Mesendoderm (in vitro differentiated cells): Measurements from ENCODE around the gene PIK3AP1.

ENCODE experiments used
- DNase-seq: peaks from one replicate; pipeline ENCODE4 v3.0.0; 2013
- H2AK5ac ChIP-seq: 2 replicates; pipeline ENCODE4 v1.6.1; 2013; ENCODE audit warnings: low read length, inconsistent platforms
- H2BK120ac ChIP-seq: 2 replicates; pipeline ENCODE4 v1.6.1; 2013; ENCODE audit warnings: low read depth, mild to moderate bottlenecking, low read length, moderate library complexity, mixed read lengths
- H2BK15ac ChIP-seq: replicated peaks from 2 replicates; pipeline ENCODE4 v1.6.1; 2013; ENCODE audit warnings: low read depth, mild to moderate bottlenecking, moderate library complexity
- H2BK5ac ChIP-seq: 2 replicates; pipeline ENCODE4 v1.6.1; 2013; ENCODE audit warnings: low read length, inconsistent platforms
- H3K18ac ChIP-seq: 2 replicates; pipeline ENCODE4 v1.6.1; 2013; ENCODE audit warnings: mild to moderate bottlenecking, low read length, mixed read lengths
- H3K23ac ChIP-seq: one replicate; pipeline ENCODE4 v1.6.1; 2013; ENCODE audit warnings: low read length
- H3K27ac ChIP-seq: 2 replicates; pipeline ENCODE4 v1.5.1; 2013; ENCODE audit warnings: low read depth, mild to moderate bottlenecking, inconsistent platforms, low read length, moderate library complexity
- H3K27me3 ChIP-seq: 2 replicates; pipeline ENCODE4 v1.6.1; 2013; ENCODE audit warnings: low read length, control low read depth, mild to moderate bottlenecking, inconsistent platforms; ENCODE audit not compliant: insufficient read depth, poor library complexity
- H3K36me3 ChIP-seq: 2 replicates; pipeline ENCODE4 v1.6.1; 2013; ENCODE audit warnings: low read length, inconsistent platforms; ENCODE audit not compliant: control insufficient read depth, insufficient read depth
- H3K4ac ChIP-seq: one replicate; pipeline ENCODE4 v1.6.1; 2013; ENCODE audit warnings: low read depth, mild to moderate bottlenecking, low read length, moderate library complexity
- H3K4me1 ChIP-seq: 2 replicates; pipeline ENCODE4 v1.6.1; 2013; ENCODE audit warnings: low read depth, low read length, inconsistent platforms; ENCODE audit not compliant: control insufficient read depth
- H3K4me2 ChIP-seq: 2 replicates; pipeline ENCODE4 v1.6.1; 2013; ENCODE audit warnings: low read length
- H3K4me3 ChIP-seq: 2 replicates; pipeline ENCODE4 v1.5.1; 2013; ENCODE audit warnings: mild to moderate bottlenecking, low read length
- H3K56ac ChIP-seq: one replicate; pipeline ENCODE4 v1.6.1; 2013; ENCODE audit warnings: low read length
- H3K79me1 ChIP-seq: 2 replicates; pipeline ENCODE4 v1.6.1; 2013; ENCODE audit warnings: low read length, inconsistent platforms
- H3K79me2 ChIP-seq: 2 replicates; pipeline ENCODE4 v1.6.1; 2013; ENCODE audit warnings: mild to moderate bottlenecking, low read length; ENCODE audit not compliant: control insufficient read depth, insufficient read depth
- H3K9ac ChIP-seq: 2 replicates; pipeline ENCODE4 v1.6.1; 2013; ENCODE audit warnings: low read length, inconsistent platforms
- H4K5ac ChIP-seq: one replicate; pipeline ENCODE4 v1.6.1; 2013; ENCODE audit warnings: low read length
- H4K8ac ChIP-seq: one replicate; pipeline ENCODE4 v1.6.1; 2013; ENCODE audit warnings: low read depth, mild to moderate bottlenecking, control low read depth, low read length, moderate library complexity
- WGBS: extraction: QIAGEN DNeasy Blood & Tissue Kit; methylation state at CpG from one replicate; pipeline ENCODE4 v1.1.7; 2013; ENCODE audit warnings: low lambda C conversion rate, missing lambda C conversion rate; ENCODE audit not compliant: insufficient coverage; ENCODE audit errors: extremely low coverage; 5-methylcytosine and 5-hydroxymethylcytosine counted together

Gene PIK3AP1

GRCh38 chr10:96613576-96613975 is 106.7 kb downstream of the PIK3AP1 start:
- WGBS = no CpG with 5 or more reads among the region's 3 CpGs
- no peak overlapping the region for H3K4me2 ChIP-seq
- no peak overlapping the region for H2BK120ac ChIP-seq
- no peak overlapping the region for H2AK5ac ChIP-seq
- H3K56ac ChIP-seq = no peak overlapping the region
- H3K9ac ChIP-seq = no peak overlapping the region
- H3K79me1 ChIP-seq = no peaks in the 10 kb centered on the region
- H2BK5ac ChIP-seq = no peak overlapping the region
- no peak overlapping the region for H3K18ac ChIP-seq
- no peak for DNase-seq
- H2BK15ac ChIP-seq = no peak overlapping the region
- H3K79me2 ChIP-seq = no peaks in the 10 kb centered on the region
- no peaks in the 10 kb centered on the region for H3K36me3 ChIP-seq
- no peaks in the 10 kb centered on the region for H3K4me1 ChIP-seq
- no peak overlapping the region for H4K8ac ChIP-seq
- H3K23ac ChIP-seq = no peak overlapping the region
- H4K5ac ChIP-seq = no peak overlapping the region
- H3K4me3 ChIP-seq = no peak overlapping the region
- no peak overlapping the region for H3K27ac ChIP-seq
- no peaks in the 10 kb centered on the region for H3K27me3 ChIP-seq
- H3K4ac ChIP-seq = no peak overlapping the region

- H3K23ac ChIP-seq = no peak overlapping the region
- H2BK15ac ChIP-seq = no peak overlapping the region
- no peak overlapping the region for H3K9ac ChIP-seq
- H2AK5ac ChIP-seq = no peak overlapping the region
- no peaks in the 10 kb centered on the region for H3K79me1 ChIP-seq
- H4K8ac ChIP-seq = no peak overlapping the region
- no peak overlapping the region for H2BK5ac ChIP-seq
- H3K79me2 ChIP-seq = no peaks in the 10 kb centered on the region
- H4K5ac ChIP-seq = no peak overlapping the region
- H3K36me3 ChIP-seq = no peaks in the 10 kb centered on the region
- H3K4ac ChIP-seq = no peak overlapping the region
- no peak overlapping the region for H3K56ac ChIP-seq
- DNase-seq = no peak
- H2BK120ac ChIP-seq = no peak overlapping the region
- H3K4me1 ChIP-seq = peaks cover 2% of the 10 kb centered on the region
- no peak overlapping the region for H3K4me3 ChIP-seq
- WGBS = 100% methylated on average over 1 of the region's 8 CpGs
- H3K27me3 ChIP-seq = no peaks in the 10 kb centered on the region
- no peak overlapping the region for H3K18ac ChIP-seq
- no peak overlapping the region for H3K27ac ChIP-seq
- H3K4me2 ChIP-seq = no peak overlapping the region
Measured at GRCh38 chr10:96612055-96612830, 108.1 kb downstream of the PIK3AP1 start.

- WGBS = no CpG with 5 or more reads among the region's 6 CpGs
- Histone ChIP-seq H2AK5ac (no peak overlapping the region), H2BK15ac (no peak overlapping the region)
Measured at GRCh38 chr10:96610817-96611216, 109.5 kb downstream of the PIK3AP1 start.

GRCh38 chr10:96609510-96609909 is 110.8 kb downstream of the PIK3AP1 start:
- H2BK15ac ChIP-seq = no peak overlapping the region
- H3K79me1 ChIP-seq = no peaks in the 10 kb centered on the region
- WGBS = no CpG with 5 or more reads among the region's 7 CpGs
- no peaks in the 10 kb centered on the region for H3K36me3 ChIP-seq
- no peak overlapping the region for H3K9ac ChIP-seq
- no peak overlapping the region for H3K27ac ChIP-seq
- no peak overlapping the region for H3K56ac ChIP-seq
- no peak overlapping the region for H2BK5ac ChIP-seq
- no peak overlapping the region for H3K4me3 ChIP-seq
- no peaks in the 10 kb centered on the region for H3K27me3 ChIP-seq
- no peak overlapping the region for H3K23ac ChIP-seq
- DNase-seq = no peak
- no peak overlapping the region for H2BK120ac ChIP-seq
- peaks cover 5% of the 10 kb centered on the region for H3K4me1 ChIP-seq
- H3K4me2 ChIP-seq = no peak overlapping the region
- no peak overlapping the region for H4K8ac ChIP-seq
- no peak overlapping the region for H2AK5ac ChIP-seq
- H4K5ac ChIP-seq = no peak overlapping the region
- no peak overlapping the region for H3K18ac ChIP-seq
- no peaks in the 10 kb centered on the region for H3K79me2 ChIP-seq
- no peak overlapping the region for H3K4ac ChIP-seq

More at GRCh38 chr10:96610817-96611216, 109.5 kb downstream of the PIK3AP1 start:
- Histone ChIP-seq H4K5ac (no peak overlapping the region), H2BK120ac (no peak overlapping the region), H3K36me3 (no peaks in the 10 kb centered on the region), H3K9ac (no peak overlapping the region), H3K18ac (no peak overlapping the region), H3K79me1 (no peaks in the 10 kb centered on the region), H3K27me3 (no peaks in the 10 kb centered on the region), H3K56ac (no peak overlapping the region), H3K27ac (no peak overlapping the region), H3K4me2 (no peak overlapping the region), H3K23ac (no peak overlapping the region), H2BK5ac (no peak overlapping the region), H3K4me1 (peaks cover 5% of the 10 kb centered on the region), H3K4ac (no peak overlapping the region), H4K8ac (no peak overlapping the region), H3K79me2 (no peaks in the 10 kb centered on the region), H3K4me3 (no peak overlapping the region)
- DNase-seq = no peak

GRCh38 chr10:96608805-96609204 is 111.5 kb downstream of the PIK3AP1 start:
- no peak overlapping the region for H3K27ac ChIP-seq
- WGBS = no CpG with 5 or more reads among the region's 5 CpGs

GRCh38 chr10:96608262-96608661 is 112.1 kb downstream of the PIK3AP1 start:
- H3K4me3 ChIP-seq = no peak overlapping the region
- WGBS = no CpG with 5 or more reads among the region's 3 CpGs
- H3K23ac ChIP-seq = no peak overlapping the region
- H3K79me1 ChIP-seq = no peaks in the 10 kb centered on the region
- H2AK5ac ChIP-seq = no peak overlapping the region
- H3K18ac ChIP-seq = no peak overlapping the region
- no peaks in the 10 kb centered on the region for H3K36me3 ChIP-seq
- DNase-seq = no peak
- no peak overlapping the region for H3K56ac ChIP-seq
- no peak overlapping the region for H3K27ac ChIP-seq
- H2BK120ac ChIP-seq = no peak overlapping the region
- H3K27me3 ChIP-seq = no peaks in the 10 kb centered on the region
- H3K4ac ChIP-seq = no peak overlapping the region
- no peak overlapping the region for H4K8ac ChIP-seq
- H3K4me1 ChIP-seq = peaks cover 5% of the 10 kb centered on the region
- no peak overlapping the region for H3K4me2 ChIP-seq
- H3K79me2 ChIP-seq = no peaks in the 10 kb centered on the region
- no peak overlapping the region for H2BK15ac ChIP-seq
- H3K9ac ChIP-seq = no peak overlapping the region
- H4K5ac ChIP-seq = no peak overlapping the region
- no peak overlapping the region for H2BK5ac ChIP-seq

More at GRCh38 chr10:96608805-96609204, 111.5 kb downstream of the PIK3AP1 start:
- Histone ChIP-seq H3K27me3 (no peaks in the 10 kb centered on the region), H3K23ac (no peak overlapping the region), H2BK5ac (no peak overlapping the region), H4K5ac (no peak overlapping the region), H2AK5ac (no peak overlapping the region), H3K79me2 (no peaks in the 10 kb centered on the region), H3K36me3 (no peaks in the 10 kb centered on the region), H3K79me1 (no peaks in the 10 kb centered on the region), H2BK120ac (no peak overlapping the region), H4K8ac (no peak overlapping the region), H3K4ac (no peak overlapping the region), H3K4me3 (no peak overlapping the region), H3K4me1 (peaks cover 5% of the 10 kb centered on the region), H3K9ac (no peak overlapping the region), H3K18ac (no peak overlapping the region), H3K56ac (no peak overlapping the region), H2BK15ac (no peak overlapping the region), H3K4me2 (no peak overlapping the region)
- DNase-seq = no peak
